Activated naive CD4-positive, alpha-beta T cell treated with anti-CD3 and anti-CD28 coated beads, Interleukin-2, amount 50 U/mL, for 24 hours (primary cell): ENCODE measurements around the gene MAP3K3.

ENCODE experiments used
- H3K27ac Mint-ChIP-seq: one replicate; pipeline ENCODE4 v1.8.0; 2021; ENCODE audit warnings: mild to moderate bottlenecking, mixed read lengths
- H3K27me3 Mint-ChIP-seq: one replicate; pipeline ENCODE4 v1.8.0; 2021; ENCODE audit warnings: mixed read lengths
- H3K36me3 Mint-ChIP-seq: one replicate; pipeline ENCODE4 v1.8.0; 2021; ENCODE audit warnings: mixed read lengths
- H3K4me1 Mint-ChIP-seq: one replicate; pipeline ENCODE4 v1.8.0; 2021; ENCODE audit warnings: mixed read lengths
- H3K4me3 Mint-ChIP-seq: one replicate; pipeline ENCODE4 v1.8.0; 2021; ENCODE audit warnings: mild to moderate bottlenecking, mixed read lengths
- H3K9me3 Mint-ChIP-seq: one replicate; pipeline ENCODE4 v1.8.0; 2021; ENCODE audit warnings: mixed read lengths

Gene MAP3K3

GRCh38 chr17:63735691-63736090 is 113.5 kb downstream of the MAP3K3 start:
- no peaks in the 10 kb centered on the region for H3K27me3 Mint-ChIP-seq
- H3K4me1 Mint-ChIP-seq = peaks cover 25% of the 10 kb centered on the region
- no peak overlapping the region for H3K4me3 Mint-ChIP-seq
- peaks cover 1% of the 10 kb centered on the region for H3K36me3 Mint-ChIP-seq
- H3K9me3 Mint-ChIP-seq = no peaks in the 10 kb centered on the region
- no peak overlapping the region for H3K27ac Mint-ChIP-seq

- Mint-ChIP-seq H3K36me3 (no peaks in the 10 kb centered on the region), H3K27ac (peak overlapping the region; percentile 99), H3K4me1 (peaks cover 22% of the 10 kb centered on the region), H3K27me3 (no peaks in the 10 kb centered on the region), H3K4me3 (peak overlapping the region; percentile 95), H3K9me3 (no peaks in the 10 kb centered on the region)
Measured at GRCh38 chr17:63740464-63741142, 118.4 kb downstream of the MAP3K3 start.

- no peaks in the 10 kb centered on the region for H3K9me3 Mint-ChIP-seq
- H3K27ac Mint-ChIP-seq = peak overlapping the region; percentile 99
- H3K4me1 Mint-ChIP-seq = peaks cover 22% of the 10 kb centered on the region
- H3K27me3 Mint-ChIP-seq = no peaks in the 10 kb centered on the region
- peak overlapping the region; percentile 95 for H3K4me3 Mint-ChIP-seq
- H3K36me3 Mint-ChIP-seq = no peaks in the 10 kb centered on the region
Measured at GRCh38 chr17:63741143-63741407, 118.9 kb downstream of the MAP3K3 start.

GRCh38 chr17:63741408-63742173 is 119.4 kb downstream of the MAP3K3 start, which contains the start of gene STRADA:
Gene STRADA (minus strand): TSS chr17:63741799. CDS start chr17:63728369, 13,430 bp downstream.
- no peaks in the 10 kb centered on the region for H3K9me3 Mint-ChIP-seq
- H3K27me3 Mint-ChIP-seq = no peaks in the 10 kb centered on the region
- no peaks in the 10 kb centered on the region for H3K36me3 Mint-ChIP-seq
- H3K4me1 Mint-ChIP-seq = peaks cover 19% of the 10 kb centered on the region
- H3K27ac Mint-ChIP-seq = peak within 1 kb of the TSS; percentile 99
- H3K4me3 Mint-ChIP-seq = peak within 1 kb of the TSS; percentile 95
